A673 (cell line): Measurements from ENCODE around the gene BAIAP2L1. TPM values are rescaled to one million over a fixed set of nuclear protein-coding genes. Genes with fewer than 3 reads are reported as not detected.

Experiments
- BruUV-seq: library from RNA; stranded (reverse); fragments of 400-500 nt; replicated peaks from 2 replicates; lab custom pipeline; 2021; lab: Mats Ljungman, UMichigan
- CTCF ChIA-PET: fragments of 300-600 bp; sonication (Branson Sonifier 250); formaldehyde crosslinking; loops from one replicate; lab custom pipeline; 2022; ENCODE audit warnings: antibody characterized with exemption; lab: Charles Lee
- POLR2A ChIA-PET: fragments of 300-600 bp; sonication (Branson Sonifier 250); formaldehyde crosslinking; loops from one replicate; lab custom pipeline; 2022; ENCODE audit warnings: antibody characterized with exemption; ENCODE audit not compliant: low non-redundant PET; lab: Charles Lee
- DNase-seq: peaks from one replicate; pipeline ENCODE4 v3.0.0-alpha.2; 2015; ENCODE audit warnings: low spot score
- H3K27ac ChIP-seq: fragments of 200-600 bp; sonication (generic); 2 replicates; pipeline ENCODE4 v1.5.1; 2016; ENCODE audit warnings: mixed run types, low read depth, mild to moderate bottlenecking, mixed read lengths, antibody characterized with exemption, low read length; ENCODE audit not compliant: poor library complexity, severe bottlenecking
- H3K27me3 ChIP-seq: fragments of 200-600 bp; sonication (generic); replicated peaks from 2 replicates; pipeline ENCODE4 v1.6.1; 2017; ENCODE audit warnings: mixed run types, low read depth, mild to moderate bottlenecking, mixed read lengths, antibody characterized with exemption, low read length; ENCODE audit not compliant: insufficient read depth, poor library complexity
- H3K36me3 ChIP-seq: fragments of 200-600 bp; sonication (generic); 2 replicates; pipeline ENCODE4 v1.6.1; 2016; ENCODE audit warnings: mixed run types, mild to moderate bottlenecking, mixed read lengths, antibody characterized with exemption, low read length; ENCODE audit not compliant: insufficient read depth, poor library complexity, severe bottlenecking
- H3K4me1 ChIP-seq: fragments of 200-600 bp; sonication (generic); 2 replicates; pipeline ENCODE4 v1.6.1; 2017; ENCODE audit warnings: mixed run types, mild to moderate bottlenecking, mixed read lengths, antibody characterized with exemption, low read length; ENCODE audit not compliant: insufficient read depth, poor library complexity, severe bottlenecking
- H3K4me3 ChIP-seq: fragments of 200-600 bp; sonication (generic); 2 replicates; pipeline ENCODE4 v1.5.1; 2016; ENCODE audit warnings: low read depth, mixed run types, mild to moderate bottlenecking, mixed read lengths, low read length; ENCODE audit not compliant: poor library complexity, severe bottlenecking
- H3K9me3 ChIP-seq: fragments of 200-600 bp; sonication (generic); 2 replicates; pipeline ENCODE4 v1.6.1; 2016; ENCODE audit warnings: mixed run types, low read depth, mild to moderate bottlenecking, mixed read lengths, antibody characterized with exemption, low read length; ENCODE audit not compliant: poor library complexity, severe bottlenecking
- CTCF ChIP-seq: fragments of 300-800, 200-600 bp; sonication (generic); conservative IDR thresholded peaks from 2 replicates; pipeline ENCODE4 v1.5.1; 2017; ENCODE audit warnings: low read depth, mild to moderate bottlenecking, antibody characterized with exemption, low read length, moderate library complexity, mixed read lengths
- EZH2 ChIP-seq: fragments of 200-600 bp; sonication (generic); IDR thresholded peaks from 2 replicates; pipeline ENCODE4 v1.6.1; 2017; ENCODE audit warnings: borderline replicate concordance, low read depth, mild to moderate bottlenecking, mixed read lengths, antibody characterized with exemption, low read length; ENCODE audit not compliant: poor library complexity, severe bottlenecking
- intact Hi-C: fragments of 100-400 bp; cut with micrococcal nuclease; formaldehyde crosslinking; loops from one replicate; pipeline ENCODE4 v1.10.0; 2022; ENCODE audit not compliant: unreplicated experiment
- total RNA-seq: library from RNA; stranded (reverse); gene quantifications from 2 replicates; pipeline ENCODE4 v1.2.3, GENCODE V29; 2021

BAIAP2L1 gene
- total RNA-seq, 1 experiment from 2014 or later, result 0.77 TPM

- Histone ChIP-seq H3K9me3 (no peaks in the 10 kb centered on the region), H3K27me3 (no peaks in the 10 kb centered on the region), H3K4me1 (peaks cover 9% of the 10 kb centered on the region), H3K27ac (no peak overlapping the region), H3K36me3 (no peaks in the 10 kb centered on the region), H3K4me3 (no peak overlapping the region)
- ChIA-PET CTCF (interaction anchor here (0.6 kb wide), 1 partner anchor 574 kb away, joined by 3 read pairs; no protein-coding TSS in a partner anchor), POLR2A (no interaction called here)
- peak; percentile 42; the same call in 1 of the 2 replicates for TF ChIP-seq CTCF
- no peak for TF ChIP-seq EZH2
- BruUV-seq, result no TSS peak
- intact Hi-C loops, result loop anchor here (5.0 to 10.0 kb wide), 2 partner anchors 447 to 545 kb away; no protein-coding TSS in a partner anchor
- DNase-seq, result peak; percentile 47
Observed at GRCh38 chr7:98297626-98298286, 103.1 kb downstream of the BAIAP2L1 start.

GRCh38 chr7:98296833-98297232, 104.1 kb downstream of the BAIAP2L1 start:
- CTCF ChIA-PET, result no interaction called here
- intact Hi-C loops, result loop anchor here (5.0 to 10.0 kb wide), 2 partner anchors 448 to 545 kb away; no protein-coding TSS in a partner anchor
- H3K36me3 ChIP-seq, result peaks cover 7% of the 10 kb centered on the region
- DNase-seq, result no peak
- no peaks in the 10 kb centered on the region for H3K27me3 ChIP-seq
- H3K9me3 ChIP-seq, result no peaks in the 10 kb centered on the region
- no peak overlapping the region for H3K27ac ChIP-seq
- TF ChIP-seq EZH2, result no peak
- TF ChIP-seq CTCF, result no peak
- peaks cover 9% of the 10 kb centered on the region for H3K4me1 ChIP-seq
- POLR2A ChIA-PET, result no interaction called here
- H3K4me3 ChIP-seq, result no peak overlapping the region
- BruUV-seq, result no TSS peak

DNA sequence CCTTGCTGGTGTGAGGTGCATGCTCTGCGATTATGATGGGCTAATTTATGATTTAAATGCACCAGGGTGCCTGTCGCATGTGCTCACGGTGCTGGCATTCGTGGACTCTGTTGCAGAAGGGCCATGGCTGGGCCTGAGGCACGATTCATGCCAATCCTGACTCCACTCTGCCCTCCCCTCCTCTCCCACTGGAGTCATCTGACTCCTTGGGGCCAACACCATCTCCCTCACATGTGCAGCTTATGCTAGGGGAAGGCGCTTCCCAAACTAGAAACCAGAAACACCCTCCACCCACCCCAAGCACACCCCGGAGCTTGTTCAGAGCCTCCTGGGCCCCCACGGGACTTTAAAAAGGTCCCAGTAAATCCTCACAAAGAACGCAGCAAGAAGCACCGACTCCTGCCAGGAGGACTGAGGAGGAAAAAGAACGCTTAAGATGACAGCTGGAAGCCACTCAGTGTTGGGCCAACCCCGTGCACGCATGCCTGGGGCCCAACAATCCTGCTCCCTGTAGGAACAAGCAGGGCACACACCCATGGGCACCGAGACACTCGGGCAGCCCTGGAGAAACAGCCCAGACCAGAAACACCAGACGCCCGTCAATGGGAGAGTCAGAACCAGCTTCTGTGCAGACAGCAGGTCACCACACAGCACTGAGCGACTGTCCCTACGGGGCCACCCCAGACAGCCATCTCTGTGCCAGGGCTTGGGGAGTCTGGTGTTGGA, 105.3 kb downstream of the BAIAP2L1 start:
- Histone ChIP-seq H3K4me1 (peaks cover 9% of the 10 kb centered on the region), H3K36me3 (peaks cover 9% of the 10 kb centered on the region), H3K4me3 (no peak overlapping the region), H3K27me3 (no peaks in the 10 kb centered on the region), H3K27ac (no peak overlapping the region), H3K9me3 (no peaks in the 10 kb centered on the region)
- intact Hi-C loops, result loop anchor here (5.0 to 10.0 kb wide), 2 partner anchors 449 to 547 kb away; no protein-coding TSS in a partner anchor
- ChIA-PET POLR2A (no interaction called here), CTCF (no interaction called here)
- no peak for DNase-seq
- no TSS peak for BruUV-seq
- TF ChIP-seq CTCF (no peak), EZH2 (no peak)
